ENCODE data around the gene HNRNPU. TPM values are rescaled to one million over a fixed set of nuclear protein-coding genes. Genes with fewer than 3 reads are reported as not detected.

The HNRNPU gene
- polyA plus RNA-seq, 1 donor from 2014 or later: 346 TPM

DNA sequence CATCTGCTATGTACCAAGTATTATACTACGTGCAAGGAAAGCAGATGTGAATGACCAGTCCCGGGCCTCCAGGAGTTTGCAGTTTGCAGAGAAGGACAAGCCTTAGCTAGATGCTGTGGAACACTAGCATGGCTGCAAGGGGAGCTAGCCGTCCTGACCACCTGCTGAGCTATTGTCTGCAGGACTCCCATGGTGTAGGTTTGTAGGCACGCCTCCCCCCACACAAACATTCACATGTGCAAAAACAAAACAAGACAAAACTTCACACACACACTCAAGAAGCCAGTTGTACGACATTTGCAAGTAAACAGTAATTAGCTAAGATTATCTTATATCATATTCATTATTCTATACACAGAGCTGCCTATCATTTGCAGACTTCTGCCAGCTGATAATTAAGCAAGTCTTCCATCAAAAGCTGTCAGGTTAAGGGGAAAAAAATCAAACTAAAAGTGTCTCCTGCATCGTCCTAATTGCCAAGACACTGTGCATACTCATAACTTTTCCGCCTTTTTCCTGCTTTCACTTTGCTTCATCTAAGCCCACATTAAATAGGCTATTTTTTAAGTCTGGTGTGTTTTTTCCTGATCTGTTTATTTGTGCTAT lies 10.7 kb upstream of the HNRNPU start:
- TF ChIP-seq RAD21 (conservative IDR thresholded peaks at IDR 0.05) (no peak), TAF1 (IDR thresholded peaks at IDR 0.05; ENCODE audit: low read depth) (no peak), EP300 (conservative IDR thresholded peaks at IDR 0.05; ENCODE audit: poor library complexity, severe bottlenecking) (no peak), SMC3 (conservative IDR thresholded peaks at IDR 0.05; ENCODE audit: poor library complexity) (no peak), POLR2AphosphoS5 (IDR thresholded peaks at IDR 0.05) (no peak), MXI1 (conservative IDR thresholded peaks at IDR 0.05; ENCODE audit: poor library complexity, severe bottlenecking) (no peak), EZH2 (IDR thresholded peaks at IDR 0.05; ENCODE audit: borderline replicate concordance, insufficient read depth, low read length, poor library complexity, severe bottlenecking) (no peak)
- TF ChIP-seq, protein P1, sequence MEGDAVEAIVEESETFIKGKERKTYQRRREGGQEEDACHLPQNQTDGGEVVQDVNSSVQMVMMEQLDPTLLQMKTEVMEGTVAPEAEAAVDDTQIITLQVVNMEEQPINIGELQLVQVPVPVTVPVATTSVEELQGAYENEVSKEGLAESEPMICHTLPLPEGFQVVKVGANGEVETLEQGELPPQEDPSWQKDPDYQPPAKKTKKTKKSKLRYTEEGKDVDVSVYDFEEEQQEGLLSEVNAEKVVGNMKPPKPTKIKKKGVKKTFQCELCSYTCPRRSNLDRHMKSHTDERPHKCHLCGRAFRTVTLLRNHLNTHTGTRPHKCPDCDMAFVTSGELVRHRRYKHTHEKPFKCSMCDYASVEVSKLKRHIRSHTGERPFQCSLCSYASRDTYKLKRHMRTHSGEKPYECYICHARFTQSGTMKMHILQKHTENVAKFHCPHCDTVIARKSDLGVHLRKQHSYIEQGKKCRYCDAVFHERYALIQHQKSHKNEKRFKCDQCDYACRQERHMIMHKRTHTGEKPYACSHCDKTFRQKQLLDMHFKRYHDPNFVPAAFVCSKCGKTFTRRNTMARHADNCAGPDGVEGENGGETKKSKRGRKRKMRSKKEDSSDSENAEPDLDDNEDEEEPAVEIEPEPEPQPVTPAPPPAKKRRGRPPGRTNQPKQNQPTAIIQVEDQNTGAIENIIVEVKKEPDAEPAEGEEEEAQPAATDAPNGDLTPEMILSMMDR (IDR thresholded peaks at IDR 0.05; ENCODE audit: poor library complexity, severe bottlenecking): no peak
- TF ChIP-seq, protein P2, sequence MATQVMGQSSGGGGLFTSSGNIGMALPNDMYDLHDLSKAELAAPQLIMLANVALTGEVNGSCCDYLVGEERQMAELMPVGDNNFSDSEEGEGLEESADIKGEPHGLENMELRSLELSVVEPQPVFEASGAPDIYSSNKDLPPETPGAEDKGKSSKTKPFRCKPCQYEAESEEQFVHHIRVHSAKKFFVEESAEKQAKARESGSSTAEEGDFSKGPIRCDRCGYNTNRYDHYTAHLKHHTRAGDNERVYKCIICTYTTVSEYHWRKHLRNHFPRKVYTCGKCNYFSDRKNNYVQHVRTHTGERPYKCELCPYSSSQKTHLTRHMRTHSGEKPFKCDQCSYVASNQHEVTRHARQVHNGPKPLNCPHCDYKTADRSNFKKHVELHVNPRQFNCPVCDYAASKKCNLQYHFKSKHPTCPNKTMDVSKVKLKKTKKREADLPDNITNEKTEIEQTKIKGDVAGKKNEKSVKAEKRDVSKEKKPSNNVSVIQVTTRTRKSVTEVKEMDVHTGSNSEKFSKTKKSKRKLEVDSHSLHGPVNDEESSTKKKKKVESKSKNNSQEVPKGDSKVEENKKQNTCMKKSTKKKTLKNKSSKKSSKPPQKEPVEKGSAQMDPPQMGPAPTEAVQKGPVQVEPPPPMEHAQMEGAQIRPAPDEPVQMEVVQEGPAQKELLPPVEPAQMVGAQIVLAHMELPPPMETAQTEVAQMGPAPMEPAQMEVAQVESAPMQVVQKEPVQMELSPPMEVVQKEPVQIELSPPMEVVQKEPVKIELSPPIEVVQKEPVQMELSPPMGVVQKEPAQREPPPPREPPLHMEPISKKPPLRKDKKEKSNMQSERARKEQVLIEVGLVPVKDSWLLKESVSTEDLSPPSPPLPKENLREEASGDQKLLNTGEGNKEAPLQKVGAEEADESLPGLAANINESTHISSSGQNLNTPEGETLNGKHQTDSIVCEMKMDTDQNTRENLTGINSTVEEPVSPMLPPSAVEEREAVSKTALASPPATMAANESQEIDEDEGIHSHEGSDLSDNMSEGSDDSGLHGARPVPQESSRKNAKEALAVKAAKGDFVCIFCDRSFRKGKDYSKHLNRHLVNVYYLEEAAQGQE (IDR thresholded peaks at IDR 0.05; ENCODE audit: borderline replicate concordance): no peak
- no peak overlapping the region for H3K4me2 ChIP-seq (ENCODE audit: low read length)
- H3K27me3 ChIP-seq (ENCODE audit: insufficient read depth, low read depth, low read length): no peaks in the 10 kb centered on the region
- H3K27ac ChIP-seq (ENCODE audit: low read length): no peak overlapping the region
- no peaks in the 10 kb centered on the region for H3K79me2 ChIP-seq (replicated peaks; ENCODE audit: insufficient read depth, low read length)
- H3K9me3 ChIP-seq (ENCODE audit: low read length): no peaks in the 10 kb centered on the region
- H3F3A ChIP-seq (ENCODE audit: insufficient read depth, low read length, poor library complexity, severe bottlenecking): no peaks in the 10 kb centered on the region
- H3K9ac ChIP-seq (ENCODE audit: low read length): no peak overlapping the region
- no peaks in the 10 kb centered on the region for H4K20me1 ChIP-seq (ENCODE audit: insufficient read depth)
- no peaks in the 10 kb centered on the region for H3K9me2 ChIP-seq (ENCODE audit: insufficient read depth, low read length)
- H3K4me3 ChIP-seq (ENCODE audit: low read length): no peak overlapping the region
- H2AFZ ChIP-seq (ENCODE audit: low read depth, low read length): no peak overlapping the region
- no peaks in the 10 kb centered on the region for H3K36me3 ChIP-seq (ENCODE audit: insufficient read depth, low read length)

DNA sequence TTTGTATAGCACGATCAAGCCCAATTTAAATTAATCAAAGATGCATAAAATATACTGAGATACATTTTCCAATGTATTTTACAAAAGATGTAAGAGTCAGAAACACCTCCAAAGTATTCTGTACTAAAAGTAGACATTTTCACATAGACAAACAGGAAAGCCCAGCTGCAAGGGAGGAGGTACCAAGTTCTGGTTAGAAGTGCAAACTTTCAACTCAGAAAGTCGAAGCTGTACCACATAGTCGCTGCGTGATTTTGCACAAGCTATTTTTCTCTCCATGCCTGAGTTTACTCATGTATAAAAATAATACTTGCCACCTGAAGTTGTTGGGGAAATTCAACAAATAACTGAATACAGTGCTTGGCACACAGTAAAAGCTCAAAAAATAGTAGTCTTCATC lies 5.6 kb upstream of the HNRNPU start:
- Histone ChIP-seq H3K36me3 (ENCODE audit: insufficient read depth, low read length) (no peaks in the 10 kb centered on the region), H3K4me2 (ENCODE audit: low read length) (no peak overlapping the region), H3K4me3 (ENCODE audit: low read length) (no peak overlapping the region), H4K20me1 (ENCODE audit: insufficient read depth) (no peaks in the 10 kb centered on the region), H3K27ac (ENCODE audit: low read length) (no peak overlapping the region), H2AFZ (ENCODE audit: low read depth, low read length) (no peak overlapping the region), H3K27me3 (ENCODE audit: insufficient read depth, low read depth, low read length) (no peaks in the 10 kb centered on the region), H3K9me3 (ENCODE audit: low read length) (no peaks in the 10 kb centered on the region), H3K9ac (ENCODE audit: low read length) (no peak overlapping the region), H3K9me2 (ENCODE audit: insufficient read depth, low read length) (no peaks in the 10 kb centered on the region), H3K79me2 (replicated peaks; ENCODE audit: insufficient read depth, low read length) (peaks cover 5% of the 10 kb centered on the region), H3F3A (ENCODE audit: insufficient read depth, low read length, poor library complexity, severe bottlenecking) (peaks cover 6% of the 10 kb centered on the region)
- TF ChIP-seq EP300 (conservative IDR thresholded peaks at IDR 0.05; ENCODE audit: poor library complexity, severe bottlenecking) (no peak), MXI1 (conservative IDR thresholded peaks at IDR 0.05; ENCODE audit: poor library complexity, severe bottlenecking) (no peak), POLR2AphosphoS5 (IDR thresholded peaks at IDR 0.05) (no peak), TAF1 (IDR thresholded peaks at IDR 0.05; ENCODE audit: low read depth) (no peak), EZH2 (IDR thresholded peaks at IDR 0.05; ENCODE audit: borderline replicate concordance, insufficient read depth, low read length, poor library complexity, severe bottlenecking) (no peak), RAD21 (conservative IDR thresholded peaks at IDR 0.05) (no peak), SMC3 (conservative IDR thresholded peaks at IDR 0.05; ENCODE audit: poor library complexity) (no peak)
- TF ChIP-seq, protein P1 (IDR thresholded peaks at IDR 0.05; ENCODE audit: poor library complexity, severe bottlenecking): no peak
- TF ChIP-seq, protein P2 (IDR thresholded peaks at IDR 0.05; ENCODE audit: borderline replicate concordance): no peak

Measured in neural cell (in vitro differentiated cells).